HG03378 (cell line): ENCODE results near the gene KRAS.

ENCODE experiments used
- ATAC-seq: cut with Tn5 transposase; IDR thresholded peaks from one replicate; pipeline ENCODE4 v1.9.1; 2021; ENCODE audit warnings: mild to moderate bottlenecking, moderate library complexity; ENCODE audit not compliant: unreplicated experiment

The KRAS gene

DNA sequence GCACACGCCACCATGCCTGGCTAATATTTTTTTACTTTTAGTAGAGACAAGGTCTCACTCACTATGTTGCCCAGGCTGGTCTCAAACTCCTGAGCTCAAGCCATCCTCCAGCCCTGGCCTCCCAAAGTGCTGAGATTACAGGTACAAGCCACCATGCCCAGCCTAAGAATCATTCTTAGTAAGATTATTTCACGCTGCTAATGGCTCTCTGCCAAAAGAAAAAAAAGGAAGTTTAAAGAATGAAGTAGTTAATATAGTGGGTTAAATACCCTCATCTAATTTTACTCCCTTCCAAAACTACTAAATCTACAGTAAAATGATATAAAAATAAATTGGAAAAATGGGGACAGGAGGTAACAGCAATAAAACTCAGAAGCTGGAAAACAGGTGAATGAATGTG, 53.1 kb downstream of the KRAS start:
- no peak for ATAC-seq

- ATAC-seq, result peak; percentile 85
These were observed 55.4 kb downstream of the KRAS start, which contains the start of the genes DNAI7 and ETFRF1 for GRCh38 chr12:25195056-25195971. Gene DNAI7 (minus strand): TSS chr12:25195160. CDS start chr12:25195078, 82 bp downstream. Gene ETFRF1 (plus strand): TSS chr12:25195237. CDS start chr12:25203957, 8,720 bp downstream.

GRCh38 chr12:25194722-25195055, 56.0 kb downstream of the KRAS start:
- no peak for ATAC-seq

DNA sequence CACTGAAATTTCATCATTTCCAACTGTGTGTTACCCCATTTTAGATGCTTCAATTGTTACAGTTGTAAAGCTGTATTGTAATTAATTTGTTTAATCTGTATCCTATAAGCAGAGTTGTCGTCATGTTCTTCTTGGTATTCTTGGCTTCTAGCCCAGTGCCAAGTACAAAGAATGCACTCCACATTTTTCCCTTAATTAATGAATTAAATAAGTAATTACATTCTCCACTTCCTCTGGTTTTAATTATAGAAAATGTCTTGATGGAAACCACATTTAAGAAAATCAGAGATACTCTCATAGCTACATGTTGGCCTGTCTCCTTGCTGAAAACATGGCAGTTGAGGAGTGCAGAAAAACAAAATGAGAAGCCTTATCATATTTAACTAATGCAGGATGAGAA, 56.5 kb downstream of the KRAS start:
- no peak for ATAC-seq

DNA sequence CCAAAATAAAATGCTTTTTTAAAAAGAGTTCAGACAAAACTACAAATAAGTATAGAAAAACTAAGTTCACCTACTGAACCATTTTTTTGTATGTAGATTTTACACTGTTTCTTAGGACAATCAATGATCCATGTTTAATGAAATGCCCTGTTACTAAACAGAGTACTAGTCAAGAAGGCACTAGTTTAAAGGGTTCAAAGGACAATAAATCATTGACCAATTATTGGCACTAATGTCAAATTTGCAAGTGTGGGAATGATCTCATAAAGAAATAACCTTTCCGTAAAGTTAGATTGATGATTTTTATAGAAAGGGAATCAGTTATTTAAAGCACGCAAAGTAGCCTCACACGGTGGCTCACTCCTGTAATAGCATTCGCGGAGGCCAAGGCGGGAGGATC, 59.9 kb downstream of the KRAS start:
- ATAC-seq, result no peak

DNA sequence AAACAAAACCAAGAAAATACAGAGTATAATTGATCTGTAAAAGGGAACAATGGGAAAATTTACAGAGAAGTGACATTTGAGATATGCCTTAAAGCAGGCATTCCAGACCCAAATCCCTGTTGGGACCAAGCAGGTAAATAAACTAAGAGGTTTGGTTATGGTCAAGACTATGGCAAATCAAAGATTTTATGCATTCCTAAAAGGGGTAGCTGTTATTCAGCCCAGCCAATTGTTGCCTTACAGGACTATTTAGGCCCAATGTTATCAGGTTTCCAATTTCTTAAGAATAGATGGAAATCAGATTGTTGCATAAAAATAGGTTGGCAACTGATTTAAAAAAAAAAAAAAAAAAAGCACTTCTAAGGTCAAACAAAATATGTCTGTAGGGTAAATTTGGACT, 61.1 kb downstream of the KRAS start:
- ATAC-seq, result no peak

- no peak for ATAC-seq
These were observed 62.9 kb downstream of the KRAS start for GRCh38 chr12:25187781-25188180.

DNA sequence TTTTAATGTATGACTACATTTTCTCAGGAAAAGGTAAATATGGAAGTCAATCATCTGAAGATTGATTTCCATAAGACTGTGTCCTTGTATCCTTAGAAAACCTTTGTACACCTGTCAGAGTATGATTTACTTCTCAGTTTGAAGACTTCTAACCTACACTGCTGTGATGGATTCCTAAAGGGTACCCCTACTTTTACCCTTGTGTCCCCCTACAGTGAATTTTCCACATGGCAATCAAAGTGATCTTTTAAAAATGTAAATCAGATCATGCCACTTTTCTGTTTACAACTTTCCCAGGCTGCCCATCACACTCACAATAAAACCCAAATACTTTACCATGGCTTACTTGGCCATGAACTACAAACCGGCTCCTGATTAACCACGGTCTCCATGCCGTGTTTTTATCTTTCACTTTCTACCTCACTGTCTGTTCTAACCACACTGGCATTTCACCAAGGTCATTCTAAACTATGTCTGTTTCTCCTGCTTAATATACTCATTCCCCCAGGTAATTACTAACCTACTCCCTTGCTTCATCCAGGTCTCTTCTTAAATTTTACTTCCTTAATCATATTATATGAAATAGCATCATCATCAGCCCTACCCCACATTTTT, 63.8 kb downstream of the KRAS start:
- peak; percentile 79 for ATAC-seq

DNA sequence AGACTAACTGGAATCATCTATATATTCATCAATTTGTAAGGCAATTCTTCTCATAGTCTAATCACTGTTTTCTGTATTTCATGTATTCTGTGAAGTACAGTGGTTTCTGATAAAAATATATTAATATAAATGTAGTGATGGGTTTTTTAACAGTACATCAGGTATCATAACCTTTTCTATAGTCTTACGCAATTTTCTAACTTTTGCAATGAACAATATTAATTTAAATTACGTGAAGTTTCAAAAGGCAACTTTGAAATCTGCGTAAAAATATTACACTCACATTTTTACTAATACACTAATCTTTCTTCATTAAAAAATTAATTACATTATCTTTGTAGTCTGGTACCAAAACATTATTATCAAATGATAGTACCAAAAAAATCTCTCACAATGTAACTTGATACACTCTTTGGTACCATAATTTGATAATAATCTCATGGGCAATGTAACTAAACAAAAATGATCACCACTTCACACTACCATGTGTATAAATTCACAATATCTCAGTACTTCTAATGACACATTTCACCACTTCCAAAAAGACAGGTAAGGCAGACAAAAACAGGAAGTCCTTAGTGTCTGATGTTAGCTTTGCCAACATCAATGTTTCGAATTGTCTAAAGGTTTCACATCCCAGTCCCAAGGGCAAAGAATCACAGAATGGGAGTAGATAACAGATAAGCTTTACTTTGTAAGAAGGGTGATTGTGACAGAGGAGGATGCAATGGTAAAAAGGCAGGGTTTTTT, 64.5 kb downstream of the KRAS start:
- ATAC-seq, result peak; percentile 61

DNA sequence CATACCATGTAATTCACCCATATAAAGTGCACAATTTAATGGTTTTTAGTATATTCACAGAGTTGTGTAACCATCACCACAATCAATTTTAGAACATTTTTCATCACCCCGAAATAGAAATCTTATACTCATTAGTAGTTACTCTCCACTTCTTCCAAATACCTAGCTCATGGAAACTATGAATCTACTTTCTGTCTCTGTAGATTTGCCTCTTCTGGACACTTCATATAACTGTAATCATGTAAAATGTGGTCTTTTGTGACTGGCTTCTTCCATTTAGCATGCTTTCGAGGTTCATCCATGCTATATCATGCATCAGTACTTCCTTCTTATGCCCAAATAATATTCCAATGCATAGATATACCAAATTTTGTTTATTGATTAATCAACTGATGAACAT, 66.6 kb downstream of the KRAS start:
- ATAC-seq, result no peak

GRCh38 chr12:25182765-25183164, 68.0 kb downstream of the KRAS start:
- no peak for ATAC-seq

DNA sequence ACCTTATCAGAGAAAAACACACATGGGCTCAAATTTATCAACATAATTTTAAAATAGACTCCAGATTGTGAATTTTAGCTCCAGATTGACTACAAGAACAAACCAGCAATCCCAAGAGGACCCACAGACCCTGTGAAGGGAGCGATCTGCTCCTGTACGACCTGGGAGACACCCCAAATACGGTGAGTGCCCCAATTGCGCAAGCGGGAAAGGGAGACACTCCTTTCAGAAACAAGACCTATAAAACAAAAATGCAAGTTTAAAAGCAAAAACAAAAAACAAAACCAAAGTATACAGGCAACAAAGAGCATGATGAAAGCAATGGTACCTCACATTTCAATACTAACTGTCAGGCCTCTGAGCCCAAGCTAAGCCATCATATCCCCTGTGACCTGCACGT, 87.9 kb downstream of the KRAS start:
- no peak for ATAC-seq

GRCh38 chr12:25156061-25156460, 94.7 kb downstream of the KRAS start:
- no peak for ATAC-seq

DNA sequence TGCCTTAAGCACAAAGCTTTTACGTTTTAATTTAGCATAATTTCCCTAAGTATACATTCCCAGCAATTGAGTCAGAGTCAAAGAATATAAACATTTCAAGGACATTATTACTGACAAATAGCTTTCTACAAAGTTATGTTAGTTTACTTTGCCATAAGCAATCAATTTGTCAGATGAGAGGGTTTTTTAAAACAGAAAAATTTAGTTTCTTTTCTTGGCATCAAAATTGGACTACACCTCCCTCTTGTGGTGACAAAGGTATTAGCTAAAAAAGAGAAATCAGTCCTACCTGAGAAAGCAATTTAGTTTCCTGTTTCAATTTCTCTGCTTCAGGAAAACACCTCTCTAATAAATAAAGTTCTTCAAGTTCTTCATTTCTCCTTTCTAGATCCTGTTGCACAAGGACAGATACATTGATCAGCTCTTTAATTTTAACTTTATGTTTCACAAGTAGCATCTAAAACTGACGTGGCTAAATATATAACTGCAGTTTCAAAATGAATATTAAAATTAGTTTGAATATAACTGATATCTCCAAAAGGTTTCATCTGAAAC, 95.6 kb downstream of the KRAS start:
- ATAC-seq, result peak; percentile 64
